ENCODE results near the gene AUTS2.

- TF ChIP-seq ARNT (IDR thresholded peaks at IDR 0.05): no peak
- no peak for TF ChIP-seq HDGF (IDR thresholded peaks at IDR 0.05; ENCODE audit: borderline replicate concordance)
- no peak for TF ChIP-seq FOXM1 (IDR thresholded peaks at IDR 0.05; ENCODE audit: borderline replicate concordance)
These were observed 748.7 kb downstream of the AUTS2 start for GRCh38 chr7:70346844-70347462.
